ENCODE measurements around the gene GDPD4.
"Not testable (repeated sequence)": the region's sequence is repeated elsewhere in the genome, so short reads cannot be mapped to it uniquely, and the experiment has no call there.

GDPD4 gene

GRCh38 chr11:77301510-77301909, at the start of gene GDPD4:
TSS of gene GDPD4 (minus strand) at chr11:77301686. CDS start at chr11:77285137, 16,549 bp downstream.
- DNase-seq: no peak

- no peak for DNase-seq
Observed at GRCh38 chr11:77347948-77348347, 46.5 kb upstream of the GDPD4 start.

- DNase-seq: no peak
Observed at GRCh38 chr11:77346906-77347603, 45.6 kb upstream of the GDPD4 start.

GRCh38 chr11:77345621-77346020, 44.1 kb upstream of the GDPD4 start:
- DNase-seq: no peak

GRCh38 chr11:77340501-77340900, 39.0 kb upstream of the GDPD4 start:
- DNase-seq: no peak

- DNase-seq: no peak
Observed at GRCh38 chr11:77332259-77332658, 30.8 kb upstream of the GDPD4 start.

GRCh38 chr11:77325159-77325558, 23.7 kb upstream of the GDPD4 start:
- no peak for DNase-seq

- no peak for DNase-seq
Observed at GRCh38 chr11:77324508-77324907, 23.0 kb upstream of the GDPD4 start.

GRCh38 chr11:77322926-77323590, 21.6 kb upstream of the GDPD4 start:
- no peak for DNase-seq

GRCh38 chr11:77322506-77322905, 21.0 kb upstream of the GDPD4 start:
- no peak for DNase-seq

- DNase-seq: no peak
Observed at GRCh38 chr11:77320351-77320750, 18.9 kb upstream of the GDPD4 start.

GRCh38 chr11:77318600-77318999, 17.1 kb upstream of the GDPD4 start:
- DNase-seq: no peak

- no peak for DNase-seq
Observed at GRCh38 chr11:77316733-77317342, 15.4 kb upstream of the GDPD4 start.

- no peak for DNase-seq
Observed at GRCh38 chr11:77312107-77312506, 10.6 kb upstream of the GDPD4 start.

GRCh38 chr11:77311701-77312100, 10.2 kb upstream of the GDPD4 start:
- no peak for DNase-seq

GRCh38 chr11:77310721-77311120, 9.2 kb upstream of the GDPD4 start:
- no peak for DNase-seq

- DNase-seq: no peak
Observed at GRCh38 chr11:77309401-77310085, 8.1 kb upstream of the GDPD4 start.

GRCh38 chr11:77308838-77309237, 7.4 kb upstream of the GDPD4 start:
- no peak for DNase-seq

- DNase-seq: no peak
Observed at GRCh38 chr11:77303328-77303727, 1.8 kb upstream of the GDPD4 start.

GRCh38 chr11:77302752-77303151, 1.3 kb upstream of the GDPD4 start:
- DNase-seq: no peak

GRCh38 chr11:77300695-77301094, 791 bp downstream of the GDPD4 start:
- DNase-seq: no peak

- DNase-seq: not testable (repeated sequence)
Observed at GRCh38 chr11:77300028-77300427, 1.5 kb downstream of the GDPD4 start.

GRCh38 chr11:77299528-77299993, 1.9 kb downstream of the GDPD4 start:
- DNase-seq: no peak

GRCh38 chr11:77294040-77294439, 7.4 kb downstream of the GDPD4 start:
- no peak for DNase-seq

Data from activated effector memory CD4-positive, alpha-beta T cell treated with Interleukin-2 at 50 U/mL for 16 hours (primary cell).